ENCODE data around the gene OR7G2. TPM values are rescaled to one million over a fixed set of nuclear protein-coding genes. Genes with fewer than 3 reads are reported as not detected.
A peak's percentile ranks its signal among the peaks of the same experiment; 100 is the strongest.

The OR7G2 gene
- total and polyA plus RNA-seq, 9 of the 15 experiments (the other 6 are each of a cell fraction or from before 2014, with no cell fraction given) = 0.20 TPM; not detected in 8

GRCh38 chr19:9139609-9140158 lies 32.4 kb upstream of the OR7G2 start (continued):
- TF ChIP-seq MGA (IDR thresholded peaks at IDR 0.05) (peak; percentile 46; the same call in 1 of the 2 replicates), RCOR1 (IDR thresholded peaks at IDR 0.05; ENCODE audit: borderline replicate concordance in 1 of 2, low read depth in 2 of 2, low read length in 2 of 2) (no peak), DPF2 (IDR thresholded peaks at IDR 0.05) (0 out of 2 replicates have a peak, but pooled peaks have one; percentile 5), ATF7 (IDR thresholded peaks at IDR 0.05) (peak; percentile 39; the same call in 1 of the 2 replicates), ZNF766 (CRISPR knock-in tag; conservative IDR thresholded peaks at IDR 0.05) (0 out of 2 replicates have a peak, but pooled peaks have one; percentile 2), THRA (IDR thresholded peaks at IDR 0.05) (no peak), CHAMP1 (IDR thresholded peaks at IDR 0.05) (0 out of 2 replicates have a peak, but pooled peaks have one; percentile 2)
- TF ChIP-seq, protein P1, sequence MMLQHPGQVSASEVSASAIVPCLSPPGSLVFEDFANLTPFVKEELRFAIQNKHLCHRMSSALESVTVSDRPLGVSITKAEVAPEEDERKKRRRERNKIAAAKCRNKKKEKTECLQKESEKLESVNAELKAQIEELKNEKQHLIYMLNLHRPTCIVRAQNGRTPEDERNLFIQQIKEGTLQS (IDR thresholded peaks at IDR 0.05) = peak; percentile 80
- TF ChIP-seq, protein P1 (CRISPR knock-in tag; conservative IDR thresholded peaks at IDR 0.05) = no peak

Measured in K562 (cell line).